NCI-H2029 (cell line): Measurements from ENCODE around the gene DLG2.

ENCODE experiments used
- DNase-seq: peaks from one replicate; lab custom pipeline; 2025; lab: John Stamatoyannopoulos, UW

Gene DLG2

GRCh38 chr11:83680321-83680720 is 1946.8 kb downstream of the DLG2 start:
- DNase-seq: no peak

GRCh38 chr11:83678831-83679584 is 1948.1 kb downstream of the DLG2 start:
- DNase-seq: no peak

GRCh38 chr11:83677730-83678129 is 1949.4 kb downstream of the DLG2 start:
- no peak for DNase-seq

GRCh38 chr11:83676056-83676601 is 1951.0 kb downstream of the DLG2 start:
- no peak for DNase-seq

- DNase-seq: no peak
Measured at GRCh38 chr11:83674102-83674896, 1952.8 kb downstream of the DLG2 start.

GRCh38 chr11:83671289-83671688 is 1955.9 kb downstream of the DLG2 start:
- DNase-seq: no peak

GRCh38 chr11:83666149-83666548 is 1961.0 kb downstream of the DLG2 start:
- no peak for DNase-seq

GRCh38 chr11:83663988-83664387 is 1963.2 kb downstream of the DLG2 start:
- no peak for DNase-seq

GRCh38 chr11:83663446-83663845 is 1963.7 kb downstream of the DLG2 start:
- DNase-seq: no peak

- no peak for DNase-seq
Measured at GRCh38 chr11:83662494-83662893, 1964.7 kb downstream of the DLG2 start.

- DNase-seq: no peak
Measured at GRCh38 chr11:83661491-83662350, 1965.4 kb downstream of the DLG2 start.

- no peak for DNase-seq
Measured at GRCh38 chr11:83659466-83659865, 1967.7 kb downstream of the DLG2 start.

GRCh38 chr11:83656796-83657330 is 1970.3 kb downstream of the DLG2 start:
- no peak for DNase-seq

- no peak for DNase-seq
Measured at GRCh38 chr11:83655976-83656375, 1971.2 kb downstream of the DLG2 start.

GRCh38 chr11:83649528-83649855 is 1977.7 kb downstream of the DLG2 start:
- DNase-seq: no peak

GRCh38 chr11:83648610-83649527 is 1978.3 kb downstream of the DLG2 start:
- DNase-seq: no peak

- DNase-seq: no peak
Measured at GRCh38 chr11:83645561-83645960, 1981.6 kb downstream of the DLG2 start.

- no peak for DNase-seq
Measured at GRCh38 chr11:83643115-83643514, 1984.0 kb downstream of the DLG2 start.

GRCh38 chr11:83642500-83642899 is 1984.6 kb downstream of the DLG2 start:
- no peak for DNase-seq

GRCh38 chr11:83641511-83641910 is 1985.6 kb downstream of the DLG2 start:
- DNase-seq: no peak
